ENCODE measurements around the gene NPEPPS. TPM values are rescaled to one million over a fixed set of nuclear protein-coding genes. Genes with fewer than 3 reads are reported as not detected.
A peak's percentile ranks its signal among the peaks of the same experiment; 100 is the strongest.
"Not testable (repeated sequence)": the region's sequence is repeated elsewhere in the genome, so short reads cannot be mapped to it uniquely, and the experiment has no call there.

The NPEPPS gene
- total RNA-seq, 2 experiments from 2014 or later, result 99.0 to 108 TPM

GRCh38 chr17:47562406-47562705, 31.4 kb downstream of the NPEPPS start:
- H3K27ac Mint-ChIP-seq; H3K36me3 Mint-ChIP-seq (ENCODE audit: low read depth); intact Hi-C loops (cut with micrococcal nuclease); DNase-seq; CTCF ChIA-PET; POLR2A ChIA-PET; H3K27me3 Mint-ChIP-seq; H3K4me3 Mint-ChIP-seq; H3K9me3 Mint-ChIP-seq: not testable (repeated sequence)
- peak; percentile 17 for ATAC-seq
- H3K4me1 Mint-ChIP-seq (ENCODE audit: low read depth), result peaks cover 22% of the 10 kb centered on the region

GRCh38 chr17:47567261-47567660, 36.4 kb downstream of the NPEPPS start:
- H3K4me3 Mint-ChIP-seq, result not testable (repeated sequence)

GRCh38 chr17:47572561-47572960, 41.7 kb downstream of the NPEPPS start:
- H3K36me3 Mint-ChIP-seq (ENCODE audit: low read depth), result peaks cover 16% of the 10 kb centered on the region
- H3K4me3 Mint-ChIP-seq, ATAC-seq: not testable (repeated sequence)

More at GRCh38 chr17:47567261-47567660, 36.4 kb downstream of the NPEPPS start:
- DNase-seq; intact Hi-C loops (cut with micrococcal nuclease); H3K27ac Mint-ChIP-seq; H3K27me3 Mint-ChIP-seq; H3K4me1 Mint-ChIP-seq (ENCODE audit: low read depth); ATAC-seq; CTCF ChIA-PET; H3K9me3 Mint-ChIP-seq; POLR2A ChIA-PET: not testable (repeated sequence)
- H3K36me3 Mint-ChIP-seq (ENCODE audit: low read depth), result peaks cover 13% of the 10 kb centered on the region

GRCh38 chr17:47582416-47582815, 51.5 kb downstream of the NPEPPS start:
- DNase-seq; H3K27me3 Mint-ChIP-seq; H3K36me3 Mint-ChIP-seq (ENCODE audit: low read depth); intact Hi-C loops (cut with micrococcal nuclease); H3K4me1 Mint-ChIP-seq (ENCODE audit: low read depth); H3K9me3 Mint-ChIP-seq; H3K4me3 Mint-ChIP-seq; ATAC-seq; CTCF ChIA-PET; H3K27ac Mint-ChIP-seq: not testable (repeated sequence)
- POLR2A ChIA-PET, result interaction anchor here (0.6 kb wide), 1 partner anchor 42 kb away, joined by 3 read pairs; no protein-coding TSS in a partner anchor

More at GRCh38 chr17:47572561-47572960, 41.7 kb downstream of the NPEPPS start:
- CTCF ChIA-PET; H3K4me1 Mint-ChIP-seq (ENCODE audit: low read depth); H3K9me3 Mint-ChIP-seq; POLR2A ChIA-PET; H3K27ac Mint-ChIP-seq; DNase-seq; intact Hi-C loops (cut with micrococcal nuclease); H3K27me3 Mint-ChIP-seq: not testable (repeated sequence)

- H3K9me3 Mint-ChIP-seq; H3K27ac Mint-ChIP-seq; H3K27me3 Mint-ChIP-seq; H3K4me3 Mint-ChIP-seq; H3K4me1 Mint-ChIP-seq (ENCODE audit: low read depth); ATAC-seq; POLR2A ChIA-PET; CTCF ChIA-PET; intact Hi-C loops (cut with micrococcal nuclease); DNase-seq; H3K36me3 Mint-ChIP-seq (ENCODE audit: low read depth): not testable (repeated sequence)
Measured at GRCh38 chr17:47586378-47587055, 55.6 kb downstream of the NPEPPS start.

GRCh38 chr17:47593522-47593921, 62.6 kb downstream of the NPEPPS start:
- POLR2A ChIA-PET; ATAC-seq; intact Hi-C loops (cut with micrococcal nuclease); H3K4me3 Mint-ChIP-seq; H3K9me3 Mint-ChIP-seq; DNase-seq; H3K27me3 Mint-ChIP-seq; H3K27ac Mint-ChIP-seq; H3K4me1 Mint-ChIP-seq (ENCODE audit: low read depth): not testable (repeated sequence)
- CTCF ChIA-PET, result interaction anchor here (0.7 kb wide), 1 partner anchor 14 kb away, joined by 3 read pairs; no protein-coding TSS in a partner anchor
- H3K36me3 Mint-ChIP-seq (ENCODE audit: low read depth), result peaks cover 21% of the 10 kb centered on the region

- intact Hi-C loops (cut with micrococcal nuclease), result no loop called here
- TF ChIP-seq CTCF (IDR thresholded peaks at IDR 0.05), result no peak
- ATAC-seq, result no peak
- H3K9me3 Mint-ChIP-seq, result no peaks in the 10 kb centered on the region
- no peak for DNase-seq
- no peak overlapping the region for H3K4me3 Mint-ChIP-seq
- peaks cover 3% of the 10 kb centered on the region for H3K4me1 Mint-ChIP-seq (ENCODE audit: low read depth)
- CTCF ChIA-PET, result interaction anchor here (0.6 to 5.6 kb wide), 2 partner anchors 11 to 28 kb away, joined by 3 to 40 read pairs; no protein-coding TSS in a partner anchor
- no peaks in the 10 kb centered on the region for H3K27me3 Mint-ChIP-seq
- no peak overlapping the region for H3K27ac Mint-ChIP-seq
- POLR2A ChIA-PET, result interaction anchor here (0.9 kb wide), 1 partner anchor 10 kb away, joined by 3 read pairs; no protein-coding TSS in a partner anchor
- peaks cover 34% of the 10 kb centered on the region for H3K36me3 Mint-ChIP-seq (ENCODE audit: low read depth)
Measured at GRCh38 chr17:47603830-47604597, 73.1 kb downstream of the NPEPPS start.

- no peak for TF ChIP-seq CTCF (IDR thresholded peaks at IDR 0.05)
- H3K4me1 Mint-ChIP-seq (ENCODE audit: low read depth), result peaks cover 3% of the 10 kb centered on the region
- intact Hi-C loops (cut with micrococcal nuclease), result no loop called here
- no peaks in the 10 kb centered on the region for H3K9me3 Mint-ChIP-seq
- H3K27me3 Mint-ChIP-seq, result no peaks in the 10 kb centered on the region
- DNase-seq, result no peak
- ChIA-PET CTCF (interaction anchor here (5.6 kb wide), 1 partner anchor 11 kb away, joined by 40 read pairs; no protein-coding TSS in a partner anchor), POLR2A (no interaction called here)
- ATAC-seq, result no peak
- no peak overlapping the region for H3K4me3 Mint-ChIP-seq
- peaks cover 34% of the 10 kb centered on the region for H3K36me3 Mint-ChIP-seq (ENCODE audit: low read depth)
- no peak overlapping the region for H3K27ac Mint-ChIP-seq
Measured at GRCh38 chr17:47604598-47604927, 73.7 kb downstream of the NPEPPS start.
